Activated CD8-positive, alpha-beta memory T cell treated with anti-CD3 and anti-CD28 coated beads for 48 hours (primary cell): ENCODE data around the gene EGFL7.

Source experiments
- DNase-seq, 3 experiments: peaks; one replicate each; pipeline ENCODE4 v3.0.0-alpha.2; 2020; ENCODE audit warnings: low read depth in 2 of 3, low spot score in 2 of 3

Gene EGFL7

DNA sequence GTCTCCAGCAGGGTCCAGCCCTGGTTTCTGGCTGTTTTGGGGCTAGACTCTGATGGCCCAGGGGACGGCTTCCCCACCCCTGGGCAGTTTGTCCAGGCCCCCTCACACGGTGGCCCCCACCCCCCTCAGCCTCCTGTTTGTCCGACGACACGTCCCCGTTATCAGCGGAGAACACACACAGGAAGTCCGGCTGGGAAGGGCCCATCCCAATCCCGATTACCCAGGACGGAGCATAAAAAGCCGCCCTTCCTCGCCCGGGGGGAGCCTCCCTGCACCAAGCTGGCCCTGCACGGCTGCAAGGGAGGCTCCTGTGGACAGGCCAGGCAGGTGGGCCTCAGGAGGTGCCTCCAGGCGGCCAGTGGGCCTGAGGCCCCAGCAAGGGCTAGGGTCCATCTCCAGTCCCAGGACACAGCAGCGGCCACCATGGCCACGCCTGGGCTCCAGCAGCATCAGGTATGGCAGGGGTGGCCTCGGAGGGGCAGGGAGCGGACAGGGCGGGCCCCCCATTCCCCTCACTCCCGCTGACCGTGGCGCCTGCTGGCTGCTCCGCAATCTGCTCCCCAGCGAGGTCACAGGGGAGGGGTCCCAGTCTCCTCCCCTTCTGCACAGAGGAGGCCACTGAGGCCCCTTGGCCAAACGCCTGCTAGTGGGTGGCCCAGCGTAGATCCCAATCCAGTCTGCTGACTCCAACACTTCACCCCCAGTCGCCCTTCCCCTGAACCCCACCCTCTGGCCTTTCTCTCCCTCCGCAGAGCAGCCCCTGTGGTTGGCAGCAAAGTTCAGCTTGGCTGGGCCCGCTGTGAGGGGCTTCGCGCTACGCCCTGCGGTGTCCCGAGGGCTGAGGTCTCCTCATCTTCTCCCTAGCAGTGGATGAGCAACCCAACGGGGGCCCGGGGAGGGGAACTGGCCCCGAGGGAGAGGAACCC lies at the start of gene EGFL7:
Gene EGFL7 (plus strand): TSS at position 261 of the 926 bp plus-strand sequence. CDS start 5,367 bp downstream, outside the sequence.
- DNase-seq = no peak

DNA sequence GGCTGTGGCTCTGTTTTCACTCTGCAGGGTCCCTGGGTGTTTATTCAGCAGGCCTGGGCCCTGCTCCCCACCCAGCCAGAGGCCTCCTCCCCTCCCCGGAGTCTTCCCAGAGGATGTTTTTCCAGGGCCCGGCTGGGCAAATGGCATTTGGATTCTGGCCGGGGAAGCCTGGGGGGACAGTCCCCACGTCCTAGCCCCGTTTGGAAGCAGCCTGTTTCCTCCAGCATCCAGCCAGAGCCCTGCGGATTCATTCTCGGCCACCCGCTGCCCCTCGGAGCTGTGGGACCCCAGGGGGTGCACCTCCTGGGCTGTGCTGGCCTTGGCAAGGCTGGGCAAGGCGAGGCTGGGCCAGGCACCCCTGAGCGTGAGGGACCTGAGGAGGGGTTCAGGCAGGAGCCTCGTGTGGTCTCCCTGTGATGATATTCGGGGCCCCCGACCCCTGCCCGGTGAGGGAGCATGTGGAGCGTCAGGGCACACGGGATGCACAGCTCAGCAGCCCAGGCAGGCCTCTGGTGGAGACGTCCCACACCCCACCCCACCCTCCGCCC lies 48.8 kb upstream of the EGFL7 start:
- DNase-seq = no peak

DNA sequence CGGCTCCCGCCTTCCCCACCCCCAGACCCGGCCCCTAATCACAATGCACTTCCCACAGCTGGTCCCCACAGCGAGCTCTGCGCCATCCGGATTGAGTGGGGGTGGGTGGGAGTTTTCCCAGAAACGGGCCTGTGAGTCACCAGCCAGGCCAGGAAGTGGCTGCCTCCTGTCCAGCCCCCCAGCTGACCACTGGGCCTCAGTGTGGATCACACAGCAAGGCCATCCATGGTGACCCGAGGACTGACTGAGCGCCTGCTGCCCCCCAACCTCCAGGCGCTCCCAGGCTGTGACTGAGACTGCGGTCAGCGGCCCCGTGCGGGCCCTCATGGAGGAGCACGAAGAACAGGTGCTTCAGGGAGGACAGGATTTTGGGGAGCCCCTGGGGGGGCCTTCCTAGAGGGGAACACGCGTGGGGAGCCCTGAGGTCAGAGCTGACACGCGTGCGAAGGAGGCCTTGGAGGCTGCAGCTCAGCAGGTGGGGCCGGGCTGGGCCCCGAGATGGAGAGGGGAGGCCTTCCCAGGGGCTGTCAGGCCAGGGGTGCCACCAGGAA lies 48.3 kb upstream of the EGFL7 start:
- no peak for DNase-seq

DNA sequence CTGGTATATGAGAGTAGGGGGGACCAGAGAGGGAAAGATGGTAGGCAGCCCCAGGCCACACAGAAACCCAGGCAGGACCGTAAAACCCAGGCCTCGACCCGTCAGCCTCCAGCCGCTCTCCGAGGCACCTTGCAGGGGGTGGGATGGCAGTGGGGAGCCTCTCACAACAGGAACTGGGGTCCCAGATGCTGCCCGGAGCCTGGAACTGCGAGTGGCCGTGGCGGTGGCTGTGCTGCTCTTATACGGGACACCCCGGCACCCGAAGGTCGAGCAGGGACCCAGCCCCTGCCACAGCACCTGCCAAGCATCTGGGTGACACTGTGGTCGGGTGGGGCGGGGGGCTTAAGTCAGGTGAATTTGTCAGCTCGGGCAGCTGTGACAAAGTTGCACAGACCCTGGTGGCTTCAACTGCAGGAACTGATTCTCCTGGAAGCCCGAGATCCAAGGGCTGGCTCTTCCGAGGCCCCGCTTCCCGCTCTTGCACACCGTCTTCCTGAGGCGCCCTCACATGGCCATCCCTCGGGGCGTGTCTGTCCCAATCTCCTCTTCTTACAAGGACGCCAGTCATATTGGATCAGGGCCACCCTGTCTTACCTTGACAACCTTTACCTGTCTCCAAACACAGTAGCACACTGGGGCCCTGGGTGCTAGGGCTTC lies 47.6 kb upstream of the EGFL7 start:
- no peak for DNase-seq

DNA sequence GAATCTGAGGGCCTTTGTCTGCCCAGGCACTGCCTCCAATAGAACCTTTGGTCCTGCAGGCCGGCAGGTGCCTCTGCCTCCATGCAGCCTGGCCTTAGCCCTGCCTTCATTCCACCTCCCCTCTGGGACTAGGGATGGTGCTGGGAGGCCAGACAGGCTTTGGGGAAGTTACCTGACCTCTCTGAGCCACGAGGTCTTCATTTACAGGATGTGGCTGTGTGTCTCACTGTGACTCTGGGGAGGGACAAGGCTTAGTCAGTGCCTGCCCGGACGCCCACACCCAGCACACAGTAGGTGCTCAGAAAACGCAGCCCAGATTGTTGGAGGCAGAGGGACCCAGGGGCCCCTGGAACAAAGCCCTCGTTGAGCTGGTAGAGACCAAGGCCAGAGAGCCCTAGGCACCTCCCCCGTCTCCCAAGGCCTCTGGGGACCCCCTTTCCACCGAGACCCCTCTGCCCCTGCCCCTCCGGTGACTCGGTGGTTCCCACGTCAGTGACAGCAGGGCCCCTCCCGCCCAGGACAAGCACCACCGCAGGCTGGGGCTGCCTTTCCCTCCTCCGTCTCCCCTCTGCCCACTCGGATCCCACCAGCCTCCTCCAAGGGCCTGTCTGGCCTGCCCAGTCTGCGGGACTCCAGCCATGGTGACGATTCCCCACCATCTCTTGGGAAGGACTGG lies 46.9 kb upstream of the EGFL7 start:
- DNase-seq = no peak

DNA sequence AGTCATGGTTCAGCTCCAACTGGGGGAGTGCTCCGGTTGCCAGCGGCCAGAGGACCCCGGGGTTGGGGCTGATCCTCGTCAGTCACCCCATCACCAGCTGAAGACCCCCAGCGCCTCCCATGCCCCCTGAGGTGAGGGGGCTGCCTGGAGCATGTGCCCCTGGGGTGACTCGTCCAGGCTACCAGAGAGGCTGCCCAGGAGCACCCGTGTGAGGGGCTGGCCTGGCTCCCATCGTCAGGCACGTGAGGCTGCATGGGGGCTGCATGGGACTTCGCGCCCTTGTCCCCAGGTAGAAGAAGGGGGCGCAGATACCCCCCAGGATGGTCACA lies 46.4 kb upstream of the EGFL7 start:
- no peak for DNase-seq

DNA sequence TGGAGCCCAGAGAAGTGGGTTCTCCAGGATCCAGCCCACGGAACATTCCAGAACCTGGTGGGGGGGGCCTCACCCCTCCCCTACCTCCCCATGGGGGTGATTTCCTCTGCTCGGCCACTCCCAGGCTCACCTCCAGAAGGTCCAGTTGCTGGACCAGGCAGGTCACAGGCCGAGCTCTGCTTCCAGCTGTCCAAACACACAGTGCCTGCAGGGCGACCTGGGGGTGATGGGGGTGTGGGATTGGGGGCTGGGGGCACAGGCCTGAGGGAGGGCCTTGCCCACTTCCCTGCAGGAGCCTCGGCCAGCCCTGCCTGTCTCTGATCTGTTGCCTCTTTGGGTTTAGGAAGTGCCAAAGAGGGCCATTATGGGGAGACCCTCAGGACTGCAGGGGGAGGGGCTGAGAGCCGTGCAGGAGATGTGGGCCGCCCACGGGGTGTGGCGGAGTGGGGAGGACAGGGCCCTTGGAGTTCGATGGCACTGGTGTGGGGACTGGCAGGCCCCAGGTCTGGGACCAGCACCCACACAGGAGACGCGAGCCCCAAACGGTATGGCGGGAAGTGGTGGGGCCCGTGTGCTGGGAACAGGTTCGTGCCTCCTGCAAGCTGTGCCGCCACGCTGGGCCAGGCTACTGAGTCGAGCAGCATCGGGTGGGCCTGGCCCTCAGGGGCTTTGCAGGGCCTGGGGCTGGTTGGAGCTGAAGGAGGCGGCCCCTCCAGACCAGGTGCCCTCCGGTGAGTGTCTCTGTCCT lies 45.6 kb upstream of the EGFL7 start:
- DNase-seq = no peak

DNA sequence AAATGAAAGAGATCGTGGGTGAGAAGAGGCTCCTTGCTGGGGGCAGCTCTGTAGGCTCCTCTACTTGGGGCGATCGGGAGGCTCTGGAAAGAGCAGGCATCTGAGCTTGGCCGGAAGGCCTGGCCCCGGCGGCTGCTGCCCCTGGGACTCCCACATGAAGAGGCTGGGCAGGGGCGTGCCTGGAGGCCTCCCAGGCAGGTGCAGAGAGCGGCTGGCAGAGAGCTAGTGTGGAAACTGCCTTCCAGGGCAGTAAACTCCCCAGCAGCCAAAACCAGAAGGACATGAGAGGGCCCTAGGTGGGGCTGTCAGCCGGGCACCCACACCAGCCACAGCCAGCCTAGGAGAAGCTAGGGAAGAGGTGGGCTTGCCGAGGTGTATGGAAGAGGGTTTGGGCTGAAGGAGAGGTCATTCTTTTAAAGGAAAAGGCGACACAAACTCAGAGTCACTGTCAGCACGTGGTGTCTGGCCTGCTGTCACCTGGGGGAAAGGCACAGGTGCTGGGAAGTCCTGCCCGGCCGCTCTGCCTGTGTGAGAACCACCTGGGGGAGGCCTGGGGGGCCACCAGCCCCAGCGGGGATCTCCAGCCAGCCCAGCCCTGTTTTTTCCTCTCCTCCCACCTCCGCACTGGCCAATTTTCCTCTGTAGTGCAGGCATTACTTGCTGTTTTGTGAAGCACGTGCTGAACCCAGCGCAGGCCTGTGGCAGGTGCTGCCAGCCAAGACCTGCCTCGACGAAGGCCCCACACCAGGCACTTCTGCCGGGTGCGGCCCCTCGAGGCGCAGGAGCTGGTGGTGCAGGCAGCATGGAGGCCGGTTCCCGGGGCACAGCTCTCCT lies 44.8 kb upstream of the EGFL7 start:
- no peak for DNase-seq

DNA sequence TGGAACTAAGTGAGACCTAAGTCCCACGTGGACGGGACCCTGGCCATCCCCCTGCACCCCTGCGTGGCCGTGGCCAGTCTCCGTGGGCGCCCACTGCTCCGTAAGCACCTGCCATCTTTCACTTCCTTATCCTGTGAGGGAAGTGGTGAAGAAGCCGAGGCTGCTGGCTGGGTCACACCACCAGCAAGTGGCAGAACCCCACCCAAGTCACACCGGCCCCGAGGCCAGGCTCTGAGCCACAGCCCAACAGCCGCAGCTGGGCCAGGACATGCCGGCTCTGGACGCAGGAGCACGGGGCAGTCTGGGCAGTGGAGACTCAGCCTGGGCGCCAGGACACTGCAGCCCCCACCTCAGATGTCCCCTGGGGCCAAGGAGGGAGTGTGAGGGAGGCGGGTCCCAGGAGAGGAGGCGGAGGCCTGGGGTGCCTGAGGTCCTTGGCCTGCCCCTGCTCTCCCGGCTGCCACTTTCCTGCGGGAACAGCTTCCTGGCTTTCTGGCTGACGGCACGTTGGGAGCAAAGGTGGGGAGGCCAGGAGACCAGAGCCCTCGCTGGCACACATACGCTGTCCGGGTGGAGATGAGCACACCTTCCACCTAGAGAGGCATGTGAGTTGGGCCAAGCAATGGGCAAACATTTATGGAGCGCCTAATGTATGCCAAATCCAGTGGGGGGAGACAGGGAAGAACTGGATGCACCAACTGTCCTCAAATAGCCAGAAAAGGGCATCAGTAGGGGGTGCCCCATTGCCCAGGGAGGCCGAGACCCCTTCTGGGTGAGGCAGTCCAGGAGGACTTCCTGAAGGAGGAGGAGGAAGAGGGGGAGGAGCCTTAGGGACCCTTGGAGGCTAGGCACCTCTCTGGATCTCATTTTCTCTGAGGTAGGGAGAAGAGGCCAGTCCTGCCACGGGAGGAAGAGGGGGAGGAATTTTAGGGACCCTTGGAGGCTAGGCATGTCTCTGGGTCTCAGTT lies 43.9 kb upstream of the EGFL7 start:
- no peak for DNase-seq

DNA sequence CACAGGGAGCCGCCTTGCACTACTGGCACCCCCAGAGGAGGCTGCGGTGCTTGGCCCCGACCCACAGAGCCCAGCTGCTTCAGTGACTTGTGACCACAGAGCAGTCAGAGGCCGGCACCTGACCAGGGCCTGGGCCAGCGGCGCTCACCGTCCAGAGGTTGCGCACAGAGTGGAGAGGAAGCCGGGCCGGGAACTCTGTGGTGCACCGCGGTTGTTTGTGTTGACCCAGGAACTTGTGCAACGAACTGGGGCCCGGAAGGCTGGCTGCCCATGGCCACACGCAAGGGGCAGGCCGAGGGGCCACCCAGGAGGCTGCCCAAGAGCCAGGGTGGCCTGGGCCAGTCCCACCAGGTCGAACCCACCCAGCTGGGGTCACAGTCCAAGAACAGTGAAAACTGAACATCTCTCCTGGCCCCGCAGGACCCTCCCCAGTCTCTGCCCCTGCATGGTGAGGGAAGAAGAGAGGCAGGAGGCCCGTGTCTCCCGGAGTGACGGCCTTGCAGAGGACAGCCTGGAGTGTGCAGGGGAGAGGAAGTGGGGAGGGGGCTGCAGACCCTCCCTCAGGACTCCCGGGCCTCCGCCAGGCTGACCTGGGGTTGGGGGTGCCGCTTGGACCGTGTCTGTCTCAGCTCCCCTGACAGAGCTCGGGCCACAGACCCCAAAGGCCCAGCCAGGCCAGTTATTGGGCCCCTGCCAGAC lies 42.8 kb upstream of the EGFL7 start:
- no peak for DNase-seq

DNA sequence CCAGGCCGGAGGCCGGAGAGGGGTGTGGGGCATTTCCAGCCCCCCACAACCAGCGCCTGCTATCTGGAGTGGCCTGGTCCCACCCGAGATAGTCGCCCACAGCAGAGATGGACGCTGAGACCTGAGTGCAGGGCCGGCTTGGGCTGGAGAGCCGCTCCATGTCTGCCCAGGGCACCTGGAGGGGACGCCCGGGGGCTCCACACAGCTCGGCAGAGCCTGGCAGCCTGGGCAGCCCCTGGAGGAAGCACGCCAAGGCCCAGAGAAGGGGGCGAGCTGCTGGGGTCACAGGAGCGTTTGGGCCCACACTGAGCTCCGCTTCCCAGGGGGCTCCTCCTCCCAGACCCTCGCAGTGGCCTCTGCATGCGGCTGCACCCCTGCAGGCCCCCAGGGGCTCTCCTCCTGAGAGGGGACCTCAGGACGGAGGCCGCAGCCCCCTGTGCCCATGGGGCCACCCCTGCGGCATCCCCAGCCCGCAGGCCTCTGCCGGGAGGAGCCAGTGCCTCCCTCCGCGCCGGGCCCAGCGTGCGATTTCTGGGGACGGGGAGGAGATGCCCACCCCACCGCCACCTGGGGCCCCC lies 42.2 kb upstream of the EGFL7 start:
- DNase-seq = no peak

DNA sequence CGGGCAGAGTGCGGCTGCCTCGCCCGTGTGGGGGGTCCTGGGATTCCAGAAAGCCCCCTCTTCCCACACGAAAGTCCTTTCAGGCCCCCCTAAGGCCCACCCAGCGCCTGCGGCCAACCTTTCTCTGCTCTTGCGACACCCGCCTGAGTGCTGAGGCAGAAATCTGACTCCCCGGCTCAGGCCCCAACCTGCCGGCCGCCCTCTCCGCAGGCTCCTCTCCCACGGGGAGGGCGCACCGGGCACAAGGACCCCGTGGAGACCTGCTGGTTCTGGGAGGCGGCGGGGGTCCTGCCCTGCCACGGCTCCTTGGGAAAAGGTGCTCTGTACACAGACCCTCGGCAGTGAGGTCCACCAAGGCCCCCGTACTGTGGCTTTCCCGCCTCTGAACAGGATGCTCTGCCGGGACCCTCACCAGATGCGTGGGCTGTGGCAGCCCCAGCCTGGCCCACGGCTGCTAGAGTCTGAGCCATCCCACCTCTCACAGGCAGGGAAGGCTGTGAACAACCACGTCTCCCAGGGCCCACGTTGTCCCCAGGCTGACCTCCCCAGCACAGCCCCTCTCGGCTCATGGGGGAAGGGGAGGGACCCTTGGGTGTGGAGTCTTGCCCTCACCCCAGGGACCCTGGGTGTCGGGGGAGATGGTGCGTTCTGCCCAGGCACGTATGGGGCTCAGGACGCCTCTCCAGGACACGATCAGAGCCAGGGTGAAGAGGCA lies 41.5 kb upstream of the EGFL7 start:
- DNase-seq = no peak

DNA sequence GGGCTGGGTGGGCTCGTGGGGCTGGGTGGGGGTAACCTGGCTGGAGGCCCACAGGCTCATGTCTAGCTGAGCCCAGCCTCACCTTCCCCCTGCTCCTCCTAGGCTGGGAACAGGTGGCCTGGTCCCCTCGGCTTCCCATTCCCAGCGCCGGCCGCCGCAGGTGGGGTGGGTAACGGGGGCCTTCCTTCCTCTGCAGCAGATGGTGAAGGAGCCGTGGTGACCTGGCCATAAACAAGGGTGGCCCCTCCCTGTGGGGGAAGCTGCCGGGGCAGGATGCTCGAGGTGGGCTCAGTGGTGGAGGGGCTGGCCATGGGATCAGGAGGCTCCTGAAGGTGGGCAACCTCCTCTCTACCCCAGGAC lies 41.0 kb upstream of the EGFL7 start:
- no peak for DNase-seq

DNA sequence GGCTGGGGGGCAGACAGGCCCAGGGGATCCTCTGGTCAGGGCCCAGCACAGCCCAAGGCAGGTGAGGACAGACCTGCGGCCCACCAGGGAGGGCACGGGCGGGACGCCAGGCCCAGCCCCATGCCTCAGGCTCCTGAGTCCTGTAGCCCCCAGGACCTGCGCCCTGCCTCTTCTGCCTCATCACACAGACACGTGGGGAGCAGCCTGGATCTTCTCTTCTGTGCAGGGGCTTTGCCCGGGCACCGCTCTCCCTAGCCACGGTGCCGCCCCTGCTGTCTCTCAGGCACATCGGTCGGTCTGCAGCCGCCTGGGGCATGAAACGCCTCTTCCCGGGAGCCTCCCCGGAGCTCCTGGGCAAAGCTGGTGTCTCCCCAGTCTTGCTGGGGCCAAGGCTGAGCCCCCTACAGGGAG lies 40.2 kb upstream of the EGFL7 start:
- no peak for DNase-seq

DNA sequence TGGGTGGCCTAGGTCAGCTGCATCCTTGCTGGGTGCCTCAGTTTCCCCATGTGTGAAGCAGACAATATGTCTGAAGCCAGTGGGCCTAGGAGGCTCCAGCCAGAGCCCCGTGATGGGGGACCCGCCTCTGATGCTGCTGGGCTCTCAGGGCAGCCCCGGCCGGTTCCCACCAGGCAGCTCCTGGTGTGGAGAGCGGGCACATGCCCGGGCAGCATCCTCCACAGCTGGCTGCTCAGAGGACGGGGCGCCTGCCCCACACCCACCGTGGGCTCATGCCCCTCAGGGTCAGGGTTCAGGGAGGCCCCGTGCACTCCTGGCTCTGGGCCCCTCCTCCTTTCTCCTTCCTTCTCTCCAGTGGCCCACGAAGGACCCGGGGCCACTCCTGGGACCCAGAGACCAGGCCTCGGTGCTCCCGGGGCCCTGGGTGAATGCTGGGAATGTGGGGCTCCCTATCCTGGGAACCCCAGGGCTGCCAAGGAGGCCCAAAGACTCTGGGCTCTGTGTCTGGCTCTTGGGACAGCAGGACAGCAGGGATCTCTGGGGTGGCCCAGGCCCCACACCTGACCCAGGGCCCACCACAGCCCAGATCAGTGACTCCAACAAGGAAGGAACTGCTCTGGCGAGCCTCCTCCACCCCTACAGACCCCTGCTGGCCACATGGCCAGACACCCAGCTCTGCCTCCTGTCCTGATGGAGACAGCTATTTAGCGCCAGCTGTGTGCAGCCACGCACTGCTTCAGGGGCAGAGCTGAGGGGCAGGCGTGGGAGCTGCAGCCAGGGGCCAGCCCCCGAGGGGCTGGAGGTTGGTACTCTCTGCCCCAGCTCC lies 39.5 kb upstream of the EGFL7 start:
- no peak for DNase-seq

DNA sequence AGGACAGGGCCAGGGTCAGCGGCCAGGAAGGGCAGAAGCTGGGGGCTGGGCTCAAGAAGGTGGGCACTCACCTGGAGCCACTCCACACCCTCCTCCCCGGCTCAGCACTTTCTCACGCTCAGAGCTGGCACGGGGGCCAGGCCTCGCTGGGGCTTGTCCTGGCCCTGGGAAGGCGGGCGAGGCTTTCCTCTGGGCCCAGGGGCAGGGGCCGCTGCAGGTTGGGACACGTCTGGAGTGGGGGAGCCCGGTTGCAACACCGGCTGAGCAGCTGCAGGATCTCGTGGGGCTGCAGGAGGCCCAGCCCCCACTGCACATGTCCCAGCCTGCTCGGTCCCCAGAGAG lies 38.9 kb upstream of the EGFL7 start:
- DNase-seq = no peak
